Measurements from ENCODE around the gene CLINT1.

DNA sequence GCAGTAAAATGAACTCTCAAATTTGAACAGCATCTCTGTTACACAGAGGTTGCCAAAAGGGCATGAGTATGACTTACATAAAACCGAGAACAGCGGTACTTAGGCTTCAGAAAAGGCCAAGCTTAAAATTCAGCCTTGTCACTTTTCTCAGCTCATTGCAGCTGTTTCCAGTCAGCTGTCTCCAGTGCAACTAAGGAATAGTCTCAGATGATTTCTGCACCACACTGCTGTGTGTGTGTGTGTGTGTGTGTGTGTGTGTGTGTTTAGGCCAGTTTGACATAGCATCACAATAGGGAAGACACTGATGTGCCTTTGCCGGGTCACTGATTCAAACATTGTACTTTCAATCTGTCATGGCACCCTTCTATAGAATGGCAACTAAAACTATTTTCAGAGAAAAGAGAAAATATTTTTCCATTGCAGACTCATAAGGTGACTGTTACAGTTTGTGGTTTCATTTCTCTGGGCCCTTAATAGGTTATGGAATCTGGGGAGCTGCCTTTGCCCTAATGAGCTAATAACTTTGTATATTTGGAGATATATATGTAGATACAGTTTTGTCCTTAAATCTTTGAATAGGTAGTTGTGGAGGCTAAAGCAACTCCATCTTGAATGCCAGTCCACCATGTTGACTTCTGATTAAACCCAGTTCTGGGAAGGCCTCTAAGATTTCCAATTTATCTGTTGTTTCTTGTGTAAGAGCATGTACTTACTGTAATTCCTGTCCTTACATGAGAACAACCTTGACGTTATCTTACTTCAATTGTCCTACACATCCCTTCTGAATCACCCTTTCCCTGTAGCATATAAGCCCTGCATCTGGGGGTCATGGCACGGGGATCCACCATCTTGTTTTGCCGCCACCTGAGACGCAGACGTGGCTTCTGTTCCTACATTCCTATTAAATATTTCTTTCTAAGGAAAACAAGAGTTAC lies 110.9 kb downstream of the CLINT1 start:
- TF ChIP-seq, protein P1, sequence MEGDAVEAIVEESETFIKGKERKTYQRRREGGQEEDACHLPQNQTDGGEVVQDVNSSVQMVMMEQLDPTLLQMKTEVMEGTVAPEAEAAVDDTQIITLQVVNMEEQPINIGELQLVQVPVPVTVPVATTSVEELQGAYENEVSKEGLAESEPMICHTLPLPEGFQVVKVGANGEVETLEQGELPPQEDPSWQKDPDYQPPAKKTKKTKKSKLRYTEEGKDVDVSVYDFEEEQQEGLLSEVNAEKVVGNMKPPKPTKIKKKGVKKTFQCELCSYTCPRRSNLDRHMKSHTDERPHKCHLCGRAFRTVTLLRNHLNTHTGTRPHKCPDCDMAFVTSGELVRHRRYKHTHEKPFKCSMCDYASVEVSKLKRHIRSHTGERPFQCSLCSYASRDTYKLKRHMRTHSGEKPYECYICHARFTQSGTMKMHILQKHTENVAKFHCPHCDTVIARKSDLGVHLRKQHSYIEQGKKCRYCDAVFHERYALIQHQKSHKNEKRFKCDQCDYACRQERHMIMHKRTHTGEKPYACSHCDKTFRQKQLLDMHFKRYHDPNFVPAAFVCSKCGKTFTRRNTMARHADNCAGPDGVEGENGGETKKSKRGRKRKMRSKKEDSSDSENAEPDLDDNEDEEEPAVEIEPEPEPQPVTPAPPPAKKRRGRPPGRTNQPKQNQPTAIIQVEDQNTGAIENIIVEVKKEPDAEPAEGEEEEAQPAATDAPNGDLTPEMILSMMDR (conservative IDR thresholded peaks at IDR 0.05; ENCODE audit: low read depth, low read length), result no peak
- no peak for TF ChIP-seq EZH2 (IDR thresholded peaks at IDR 0.05; ENCODE audit: borderline replicate concordance, low read depth, low read length, poor library complexity, severe bottlenecking)
